HG03354 (cell line): ENCODE data around the gene ANXA10.

Experiments used
- ATAC-seq: cut with Tn5 transposase; IDR thresholded peaks from one replicate; pipeline ENCODE4 v1.9.1; 2021; ENCODE audit warnings: mild to moderate bottlenecking; ENCODE audit not compliant: unreplicated experiment, poor library complexity, severe bottlenecking

The ANXA10 gene, protein sequence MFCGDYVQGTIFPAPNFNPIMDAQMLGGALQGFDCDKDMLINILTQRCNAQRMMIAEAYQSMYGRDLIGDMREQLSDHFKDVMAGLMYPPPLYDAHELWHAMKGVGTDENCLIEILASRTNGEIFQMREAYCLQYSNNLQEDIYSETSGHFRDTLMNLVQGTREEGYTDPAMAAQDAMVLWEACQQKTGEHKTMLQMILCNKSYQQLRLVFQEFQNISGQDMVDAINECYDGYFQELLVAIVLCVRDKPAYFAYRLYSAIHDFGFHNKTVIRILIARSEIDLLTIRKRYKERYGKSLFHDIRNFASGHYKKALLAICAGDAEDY

DNA sequence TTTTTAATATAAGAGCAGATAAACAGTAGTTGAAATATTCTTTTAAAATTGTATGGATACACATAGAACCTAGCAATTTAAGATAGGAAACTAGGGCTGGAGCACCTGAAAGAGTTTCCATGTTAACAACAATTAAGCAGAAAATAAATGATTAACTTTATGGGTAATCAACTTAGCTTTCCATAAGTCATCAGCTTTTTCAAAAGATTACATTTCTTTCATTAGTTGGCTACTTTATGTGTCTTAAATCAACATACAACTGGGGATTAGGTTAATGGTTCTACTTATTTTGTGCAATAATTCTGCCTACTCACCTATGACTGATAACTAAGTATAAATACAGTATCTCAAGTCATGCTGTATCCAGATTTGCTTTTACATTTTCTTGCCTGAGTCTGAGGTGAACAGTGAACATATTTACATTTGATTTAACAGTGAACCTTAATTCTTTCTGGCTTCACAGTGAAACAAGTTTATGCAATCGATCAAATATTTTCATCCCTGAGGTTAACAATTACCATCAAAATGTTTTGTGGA, at the start of gene ANXA10:
Gene ANXA10, plus strand, starts transcription at position 362 of the 537 bp plus-strand sequence. Its CDS starts 164 bp downstream, at position 526.
- no peak for ATAC-seq

DNA sequence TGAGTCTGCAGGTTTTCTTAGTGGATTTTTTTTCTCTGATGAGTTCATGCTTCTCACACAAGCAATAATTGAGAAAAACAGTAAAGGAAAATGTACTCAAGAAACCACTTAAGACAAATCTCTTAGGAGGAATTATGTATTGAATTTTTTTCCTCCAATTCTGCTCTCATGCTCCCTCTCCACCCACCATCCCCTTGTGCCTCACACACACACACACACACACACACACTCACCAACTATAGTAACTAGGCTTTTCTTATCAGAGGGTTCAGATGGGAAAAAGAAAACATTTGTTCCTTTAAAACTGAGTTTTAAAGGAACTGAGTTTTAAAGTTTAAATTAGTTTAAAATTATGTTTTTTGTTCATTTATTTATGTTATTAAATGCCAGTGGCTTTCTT, 47.0 kb upstream of the ANXA10 start:
- ATAC-seq = no peak

DNA sequence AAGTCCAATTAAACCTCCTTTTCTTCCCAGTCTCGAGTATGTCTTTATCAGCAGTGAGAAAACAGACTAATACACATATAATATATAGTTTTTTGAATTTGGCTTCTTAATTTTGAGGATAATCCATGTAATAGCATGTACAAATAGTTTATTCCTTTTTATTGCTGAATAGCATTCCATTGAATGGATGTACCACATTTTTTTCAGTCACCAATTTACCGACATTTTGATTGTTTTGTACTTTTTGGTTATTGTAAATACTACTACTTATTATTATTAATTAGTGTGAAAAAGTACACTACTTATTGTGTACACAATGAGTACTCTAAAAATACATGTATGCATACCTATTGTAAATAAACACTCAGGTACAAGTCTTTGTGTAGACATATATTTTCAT, 42.3 kb upstream of the ANXA10 start:
- no peak for ATAC-seq

DNA sequence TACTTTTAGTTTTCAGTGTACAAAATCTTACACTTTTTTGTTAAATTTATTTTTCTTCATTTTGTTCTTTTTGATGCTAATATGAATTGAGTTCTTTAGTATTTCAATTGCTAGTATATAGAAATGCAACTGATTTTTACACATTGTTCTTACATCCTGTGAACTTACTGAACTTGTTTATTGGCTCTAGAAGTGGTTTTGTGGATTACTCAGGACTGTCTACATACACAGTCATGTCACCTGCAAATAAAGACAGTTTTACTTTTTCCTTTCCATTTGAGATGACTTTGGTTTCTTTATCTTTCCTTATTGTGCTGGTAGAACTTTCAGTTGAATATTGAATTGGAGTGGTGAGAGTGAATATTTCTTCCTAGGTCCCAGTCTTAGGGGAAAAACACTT, 40.8 kb upstream of the ANXA10 start:
- no peak for ATAC-seq

DNA sequence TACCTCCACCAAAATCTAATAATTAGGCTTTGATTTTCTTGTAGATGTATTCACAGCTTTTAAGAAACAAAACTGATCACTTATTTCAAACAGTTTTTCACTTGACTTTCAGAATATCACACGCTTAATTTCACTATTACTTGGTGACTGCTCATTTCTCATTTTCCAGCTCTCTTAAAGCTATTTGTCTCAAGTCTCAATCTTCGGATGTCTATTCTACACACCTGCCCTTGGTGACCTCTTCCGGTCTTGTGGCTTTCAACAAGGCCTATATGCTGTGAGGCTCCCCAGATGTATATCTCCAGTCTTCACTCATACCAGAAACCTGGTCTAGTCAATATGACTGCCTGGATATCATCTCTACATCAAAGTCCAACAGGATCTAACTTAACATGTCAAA, 34.9 kb upstream of the ANXA10 start:
- ATAC-seq = peak; percentile 66

DNA sequence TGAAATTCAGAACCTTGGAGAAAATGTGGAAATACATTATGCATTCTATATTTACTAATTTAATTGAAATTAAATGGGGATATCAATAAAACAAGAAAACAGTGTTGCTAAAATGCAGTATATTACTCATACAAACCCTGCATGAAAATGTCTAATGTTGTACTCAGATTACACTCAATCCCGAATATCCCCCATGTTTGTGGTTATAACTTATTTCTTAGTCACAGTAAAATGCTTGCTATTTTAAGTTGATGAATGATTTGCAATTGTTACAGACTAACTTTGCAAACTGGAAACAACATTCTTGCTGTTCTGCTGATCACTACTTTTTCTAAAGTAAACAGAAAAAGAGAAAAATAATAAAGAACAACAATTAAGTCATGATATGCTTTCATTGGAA, 33.1 kb upstream of the ANXA10 start:
- ATAC-seq = no peak

DNA sequence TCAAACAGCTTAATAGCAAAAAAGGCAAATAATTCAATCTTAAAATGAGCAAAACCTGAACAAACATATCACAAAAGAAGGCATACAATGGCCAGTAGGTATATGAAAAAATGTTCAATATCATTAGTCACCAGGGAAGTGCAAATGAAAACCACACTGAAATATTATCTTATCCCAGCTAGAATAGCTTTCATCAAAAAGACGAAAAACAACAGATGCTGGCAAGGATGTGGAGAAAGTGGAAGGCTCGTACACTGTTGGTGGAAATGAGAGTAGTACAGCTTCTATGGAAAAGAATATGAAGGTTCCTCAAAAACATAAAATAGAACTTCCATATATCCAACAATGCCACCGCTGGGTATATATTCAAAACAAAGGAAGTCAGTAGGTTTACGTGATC, 29.3 kb upstream of the ANXA10 start:
- no peak for ATAC-seq

DNA sequence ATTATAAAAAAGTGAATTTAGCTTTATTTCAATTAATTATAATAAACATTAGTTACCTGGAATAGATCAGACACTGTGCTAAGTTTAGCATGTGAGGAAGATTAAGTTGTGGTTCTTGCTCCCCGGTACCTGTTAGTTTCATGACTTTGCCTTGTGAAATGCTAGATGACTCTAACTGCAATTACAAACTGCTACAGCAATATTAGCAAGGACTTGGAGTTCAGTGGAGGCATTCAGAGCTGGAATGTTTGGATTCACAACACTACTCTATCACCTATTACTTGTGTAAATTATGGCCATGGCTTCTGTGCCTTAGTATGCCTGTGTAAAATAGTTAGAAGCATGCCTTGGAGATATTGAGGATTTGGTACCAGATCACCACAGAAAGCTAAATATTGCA, 21.4 kb upstream of the ANXA10 start:
- ATAC-seq = no peak

DNA sequence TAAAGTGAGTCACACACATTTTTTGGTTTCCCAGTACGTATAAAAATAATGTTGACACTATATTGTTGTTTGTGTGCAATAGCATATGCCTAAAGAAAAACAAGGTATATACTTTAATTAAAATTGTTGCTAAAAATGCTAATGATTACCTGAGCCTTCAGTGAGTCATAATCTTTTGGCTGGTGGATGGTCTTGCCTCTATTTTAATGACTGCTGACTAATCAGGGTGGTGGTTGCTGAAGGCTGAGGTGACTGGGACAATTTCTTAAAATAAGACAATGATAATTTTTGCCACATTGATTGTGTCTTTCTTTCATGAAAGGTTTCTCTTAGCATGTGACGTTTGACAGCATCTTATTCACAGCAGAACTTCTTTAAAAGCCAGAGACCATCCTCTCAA, 21.0 kb upstream of the ANXA10 start:
- ATAC-seq = no peak

DNA sequence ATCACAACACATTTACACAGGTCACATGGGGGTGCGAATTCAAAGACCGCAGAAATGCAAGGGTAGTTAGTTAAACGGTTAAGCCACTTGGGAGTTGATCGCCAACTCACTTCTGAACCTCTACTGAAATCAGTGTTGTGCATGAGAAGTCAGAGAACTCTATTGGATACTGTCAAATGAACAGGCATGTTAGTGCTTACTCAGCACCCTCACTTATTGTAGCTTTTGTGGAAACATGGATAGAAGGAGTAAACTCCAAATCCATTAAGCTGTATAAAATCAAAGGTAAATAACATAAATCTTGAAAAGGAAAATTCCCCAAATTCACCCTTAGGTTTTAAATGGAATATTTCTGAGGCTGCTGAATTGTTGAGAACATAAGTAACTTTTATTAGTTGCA, 17.5 kb upstream of the ANXA10 start:
- ATAC-seq = no peak

DNA sequence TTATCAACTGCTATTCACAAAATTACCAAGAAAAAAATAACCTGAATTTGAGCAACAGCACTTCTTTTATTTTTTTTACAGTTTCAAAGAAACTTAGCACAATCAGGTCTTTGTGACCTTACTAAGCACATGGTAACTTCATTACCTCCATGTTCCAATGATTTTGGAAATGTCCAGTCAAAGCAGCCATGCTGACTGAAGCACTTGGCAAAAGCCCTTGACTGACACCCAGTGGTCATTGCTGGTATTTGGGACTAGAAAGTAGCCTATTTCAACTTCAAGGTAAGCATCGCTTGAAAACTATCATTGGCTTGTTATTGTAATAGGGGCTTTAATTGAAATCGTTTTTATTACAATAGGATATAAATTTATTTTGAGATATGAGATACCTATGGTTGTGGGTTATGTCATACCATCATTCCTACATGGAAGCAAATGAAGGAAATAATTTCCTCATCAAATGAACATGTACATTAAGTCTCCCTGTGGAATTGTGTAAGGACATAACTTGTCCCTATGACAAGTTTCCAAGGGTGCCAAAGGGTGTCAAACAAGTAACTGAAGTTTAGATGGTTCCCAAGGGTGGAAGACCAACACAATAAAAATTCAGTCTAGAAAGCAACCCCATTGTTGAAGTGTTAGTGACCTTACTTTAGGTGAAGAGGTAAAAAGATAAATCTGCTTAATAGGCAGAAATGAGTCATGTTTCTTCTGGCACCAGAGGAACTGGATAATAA, 15.2 kb upstream of the ANXA10 start:
- peak; percentile 96 for ATAC-seq

DNA sequence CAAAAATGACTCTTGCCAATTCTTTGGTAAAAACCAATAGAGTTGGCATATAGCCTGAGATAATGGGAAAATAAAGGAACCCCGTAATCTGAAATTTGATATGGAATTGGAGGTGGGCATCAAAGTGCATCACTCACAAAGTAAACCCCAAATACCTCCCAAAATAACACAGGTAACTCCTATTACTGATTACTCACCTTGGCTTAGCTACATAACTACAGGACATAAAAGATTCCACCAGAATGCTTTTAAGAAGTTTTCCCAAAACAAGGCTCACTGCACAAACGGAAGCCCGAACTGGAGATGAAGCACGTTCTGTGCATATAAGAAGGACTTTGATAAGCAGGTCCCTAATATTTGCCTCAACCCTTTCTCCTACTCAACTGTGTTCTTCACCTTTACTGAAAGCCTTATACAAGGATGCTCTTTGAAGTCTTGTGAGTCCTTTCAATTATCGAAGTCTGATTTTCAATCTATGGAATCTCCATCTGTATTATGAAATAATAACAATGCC, 14.6 kb upstream of the ANXA10 start:
- no peak for ATAC-seq

DNA sequence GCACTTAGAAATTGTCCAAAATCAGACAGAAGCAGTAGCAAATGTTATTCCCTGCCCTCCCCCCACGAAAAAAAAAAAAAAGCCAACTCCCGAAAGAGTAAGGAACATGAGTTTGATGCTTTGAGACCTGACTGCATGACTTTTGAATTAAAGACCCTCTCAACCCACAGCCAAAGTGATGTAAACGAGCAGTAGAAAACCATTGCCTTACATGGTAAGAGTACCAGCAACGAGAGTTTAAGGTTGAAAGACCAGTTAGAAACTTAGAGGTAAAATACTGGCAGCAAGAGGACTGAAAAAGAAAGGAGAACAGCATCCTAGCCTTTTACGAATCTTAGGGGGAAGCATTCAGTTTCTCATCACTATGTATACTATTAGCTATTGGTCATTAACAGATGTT, 10.0 kb upstream of the ANXA10 start:
- ATAC-seq = no peak

DNA sequence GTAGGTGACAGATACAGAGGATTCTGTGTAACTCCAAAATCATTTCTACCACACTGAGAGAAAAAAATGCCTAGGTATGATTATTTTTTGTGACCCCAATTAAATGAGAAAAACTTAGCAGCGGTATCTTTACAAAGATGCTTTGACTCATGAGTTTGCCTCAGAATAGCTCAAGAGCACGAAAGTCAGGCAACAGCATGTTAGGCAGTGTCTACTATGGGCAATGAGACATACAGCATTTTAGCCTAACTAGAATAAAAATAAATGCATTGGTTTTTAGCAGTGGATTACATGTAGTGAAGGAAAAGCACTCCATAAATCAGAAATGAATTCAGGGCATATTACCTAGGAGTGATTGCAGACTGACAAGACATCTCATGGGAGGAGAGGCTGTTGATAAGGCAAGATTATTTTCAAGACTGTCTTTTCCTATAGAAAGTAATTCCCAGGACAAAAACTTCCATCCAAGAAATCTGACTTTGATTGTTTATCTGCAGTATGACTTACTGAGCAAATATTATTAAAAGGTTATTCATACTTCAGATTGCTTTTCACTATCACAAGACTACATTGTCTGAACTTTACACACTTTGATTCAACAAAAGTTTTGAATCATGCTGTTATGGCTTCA, 3.6 kb downstream of the ANXA10 start:
- no peak for ATAC-seq

DNA sequence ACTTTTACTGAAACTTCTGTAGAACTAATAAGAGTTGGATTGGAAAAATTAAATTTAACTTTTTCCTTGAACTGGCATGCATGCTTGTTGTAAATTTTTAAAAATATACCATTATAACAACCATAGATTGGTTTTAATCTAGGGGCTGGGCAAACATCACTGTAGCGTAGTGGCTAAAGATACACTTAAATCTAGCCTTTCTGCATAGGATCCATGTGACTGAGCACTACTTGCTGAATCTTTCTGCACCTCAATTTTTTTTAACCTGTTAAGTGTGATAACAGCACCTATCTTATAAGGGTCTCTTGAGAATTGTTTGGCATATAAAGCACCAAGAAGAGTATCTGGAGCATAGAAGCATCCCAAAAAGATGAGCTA, 4.1 kb downstream of the ANXA10 start:
- no peak for ATAC-seq

DNA sequence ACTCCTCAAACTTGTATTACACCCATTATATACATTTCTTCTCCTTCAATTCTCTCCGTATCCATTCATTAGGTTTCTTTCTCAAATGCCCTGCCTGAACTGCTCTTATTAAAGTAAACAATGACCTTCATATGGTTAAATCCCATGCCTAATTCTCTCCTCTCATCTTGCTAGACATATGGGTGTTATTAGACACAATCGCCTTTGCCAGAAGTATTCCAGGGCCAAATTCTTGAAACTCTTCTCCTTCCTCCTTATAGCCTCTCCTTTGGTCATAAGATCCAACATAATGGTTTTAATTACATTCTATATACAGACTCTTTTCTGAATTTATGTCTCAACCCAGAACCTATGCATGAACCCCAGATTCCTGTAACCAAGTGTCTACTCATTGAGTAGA, 4.8 kb downstream of the ANXA10 start:
- no peak for ATAC-seq

DNA sequence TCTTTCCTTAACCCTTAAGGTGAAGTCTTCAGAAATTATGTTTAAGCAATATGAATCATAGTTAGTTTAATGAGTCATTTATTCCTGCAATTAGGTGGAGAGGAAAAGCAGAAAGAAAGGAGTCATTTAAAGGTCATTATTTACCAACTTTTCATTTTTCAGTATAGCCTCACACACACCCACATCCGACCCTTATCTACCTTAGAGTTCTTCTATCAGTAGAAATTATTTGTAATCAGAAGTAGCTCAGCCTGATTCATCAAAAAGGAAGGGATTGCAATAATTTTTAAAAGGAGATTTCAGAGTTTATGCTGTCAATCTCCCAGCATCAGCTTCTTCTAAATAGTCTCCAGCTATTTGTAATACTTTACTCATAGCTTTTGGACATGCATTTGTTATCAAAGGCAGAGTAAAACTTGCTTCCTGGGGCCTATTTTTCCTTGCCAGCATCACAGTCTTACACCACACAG, 5.9 kb downstream of the ANXA10 start:
- ATAC-seq = no peak

DNA sequence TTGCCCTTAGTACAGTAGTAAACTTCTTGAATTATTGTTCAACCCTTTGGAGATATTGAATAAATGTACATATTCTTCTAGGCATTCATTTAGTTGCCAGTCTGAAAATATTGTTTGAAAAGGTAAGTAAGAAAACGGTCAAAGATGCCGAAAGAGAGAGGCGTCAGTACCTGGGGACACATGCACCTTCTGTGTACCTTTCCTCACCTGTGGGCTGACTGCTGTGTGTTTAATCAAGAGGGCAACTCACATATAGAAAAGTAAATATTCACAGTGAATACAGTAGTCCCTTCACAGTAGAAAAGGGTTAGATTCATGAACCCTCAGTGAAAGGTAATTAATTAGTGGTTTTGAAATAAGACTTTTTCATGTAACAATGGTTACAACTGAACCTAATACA, 6.9 kb downstream of the ANXA10 start:
- ATAC-seq = no peak

DNA sequence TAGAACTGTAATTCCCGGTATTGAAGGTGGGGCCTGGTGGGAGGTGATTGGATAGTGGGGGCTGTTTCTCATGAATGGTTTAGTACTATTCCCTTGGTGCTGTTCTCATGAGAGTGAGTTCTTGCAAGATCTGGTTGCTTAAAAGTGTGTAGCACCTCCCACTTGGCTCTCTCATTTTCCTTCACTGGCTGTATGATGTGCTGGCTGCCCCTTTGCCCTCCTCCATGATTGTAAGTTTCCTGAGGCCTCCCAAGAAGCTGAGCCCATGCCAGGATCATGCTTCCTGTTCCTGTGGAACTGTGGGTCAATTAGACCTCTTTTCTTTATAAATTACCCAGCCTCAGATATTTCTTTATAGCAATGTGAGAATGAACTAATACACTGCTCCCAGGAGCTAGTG, 8.7 kb downstream of the ANXA10 start:
- ATAC-seq = no peak

DNA sequence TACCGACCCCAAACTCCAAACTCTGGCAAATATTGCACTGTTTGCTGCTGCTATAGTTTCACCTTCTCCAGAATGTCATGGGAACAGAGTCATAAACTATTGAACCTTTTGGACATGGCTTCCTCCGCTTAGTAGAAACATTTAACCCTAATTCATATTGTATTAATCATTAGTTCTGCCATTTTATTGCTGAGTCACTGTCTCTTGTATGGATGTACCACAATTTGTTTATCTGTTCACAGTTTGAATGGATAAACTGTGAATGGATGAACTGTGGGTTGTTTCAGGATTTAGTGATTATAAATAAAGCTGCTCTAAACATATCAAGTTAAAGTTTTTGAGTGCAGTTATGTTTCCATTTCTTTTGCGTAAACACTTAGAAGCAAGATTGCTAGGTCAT, 10.1 kb downstream of the ANXA10 start:
- ATAC-seq = no peak
